DMS114 treated with DMSO at 0.1 percent for 48 hours (cell line): ENCODE measurements around the gene XPR1.

Experiments
- DNase-seq: peaks from one replicate; lab custom pipeline; 2025; ENCODE audit not compliant: unreplicated experiment; lab: John Stamatoyannopoulos, UW

Gene XPR1

DNA sequence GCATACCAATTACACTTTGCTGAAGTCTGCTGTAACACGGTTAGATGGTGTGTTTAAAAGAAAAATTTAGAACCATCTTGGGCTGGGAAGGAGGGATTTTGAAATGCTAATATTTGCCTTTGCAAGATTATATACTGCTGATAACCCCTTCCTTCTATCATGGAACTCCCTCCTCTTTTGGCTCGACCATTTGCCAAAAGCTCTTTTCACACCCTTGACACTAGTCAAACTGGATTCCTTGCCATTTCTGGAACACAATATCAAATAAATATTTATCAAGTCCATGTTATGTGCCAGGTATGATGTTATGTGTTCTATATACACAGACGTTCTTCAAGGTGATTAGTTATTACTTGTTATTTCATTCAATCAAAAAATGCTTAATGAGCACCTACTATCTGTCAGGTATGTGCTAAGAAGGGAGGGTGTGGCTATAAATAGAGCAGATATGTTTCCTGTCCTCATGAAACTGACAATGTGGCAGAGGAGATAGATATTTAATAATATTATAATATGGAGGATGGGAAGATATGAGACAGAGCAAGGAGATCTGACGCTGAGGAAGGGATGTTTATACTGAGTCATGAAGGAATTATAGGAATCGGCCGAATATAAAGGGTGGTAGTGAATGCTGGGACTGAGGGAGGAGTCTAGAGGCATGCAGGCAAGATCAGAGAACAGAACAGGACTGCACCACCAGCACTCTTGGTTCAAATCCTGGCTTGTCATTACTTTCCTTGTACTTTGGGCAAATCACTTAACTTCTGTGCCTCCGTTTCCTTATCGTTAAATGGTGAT, 16.1 kb upstream of the XPR1 start:
- no peak for DNase-seq

DNA sequence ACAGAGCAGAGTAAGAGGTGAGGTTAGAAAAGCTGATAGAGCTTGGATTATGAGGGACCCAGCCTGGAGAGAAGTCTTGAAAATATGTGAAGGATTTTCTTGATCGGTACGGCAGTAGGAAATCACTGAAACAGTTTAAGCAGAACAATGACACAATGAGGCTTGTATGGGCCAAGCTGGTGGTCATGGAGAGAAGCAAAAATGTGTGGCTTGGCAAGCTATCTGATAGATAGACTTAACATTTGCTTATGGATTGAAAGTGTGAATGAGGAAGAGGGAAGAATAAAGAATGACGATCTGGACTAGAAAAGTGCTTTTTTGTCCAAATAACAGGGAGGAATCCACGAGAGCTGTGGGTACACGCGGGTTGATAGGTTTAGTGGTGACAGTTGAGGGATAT, 15.4 kb upstream of the XPR1 start:
- no peak for DNase-seq

DNA sequence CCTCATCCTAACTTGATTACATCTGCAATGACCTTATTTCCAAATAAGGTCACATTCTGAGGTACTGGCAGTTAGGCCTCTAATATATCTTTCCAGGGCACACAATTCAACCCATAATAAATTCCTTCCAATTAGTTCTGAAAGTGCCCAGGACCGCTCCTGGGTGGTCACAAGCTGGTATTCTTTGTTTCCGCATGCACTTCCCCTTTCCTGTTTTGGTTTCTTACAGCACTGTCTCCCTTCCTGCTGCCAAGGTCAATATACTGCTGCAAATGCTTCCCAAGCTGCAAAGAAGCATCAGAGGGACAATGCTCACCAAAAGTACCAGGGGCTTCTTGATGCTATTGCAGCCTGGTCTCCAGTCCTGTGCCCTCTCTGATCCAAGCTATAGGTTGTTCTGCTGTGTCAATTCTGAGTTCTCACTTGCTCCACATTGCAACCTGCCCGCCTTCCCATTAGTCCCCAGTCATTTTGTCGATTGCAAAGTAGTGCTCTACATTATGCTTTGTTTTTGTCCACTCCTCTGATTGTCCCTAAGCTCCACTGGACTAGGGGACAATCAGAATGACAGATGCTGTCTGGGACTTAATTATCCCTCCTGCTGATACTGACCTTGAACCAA, 13.9 kb upstream of the XPR1 start:
- DNase-seq, result no peak

DNA sequence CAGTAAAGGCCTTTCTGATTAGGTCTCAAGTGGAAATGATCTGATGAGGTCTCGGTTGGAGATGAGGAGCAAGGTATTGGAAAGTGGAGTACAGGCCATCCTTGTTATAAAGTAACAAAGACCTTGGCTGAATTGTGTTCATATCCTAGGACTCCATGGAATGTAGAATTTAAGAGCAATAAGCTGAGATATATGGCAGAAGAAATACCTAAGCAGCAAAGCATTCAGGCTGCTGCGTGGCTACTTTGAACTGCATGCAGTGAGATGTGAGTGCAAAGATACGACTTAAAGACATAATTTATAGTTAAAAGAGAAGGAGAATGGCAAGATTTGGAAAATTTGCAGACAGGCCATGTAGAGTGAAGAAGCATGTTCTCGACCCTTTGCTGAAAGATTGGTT, 11.2 kb upstream of the XPR1 start:
- DNase-seq, result no peak

DNA sequence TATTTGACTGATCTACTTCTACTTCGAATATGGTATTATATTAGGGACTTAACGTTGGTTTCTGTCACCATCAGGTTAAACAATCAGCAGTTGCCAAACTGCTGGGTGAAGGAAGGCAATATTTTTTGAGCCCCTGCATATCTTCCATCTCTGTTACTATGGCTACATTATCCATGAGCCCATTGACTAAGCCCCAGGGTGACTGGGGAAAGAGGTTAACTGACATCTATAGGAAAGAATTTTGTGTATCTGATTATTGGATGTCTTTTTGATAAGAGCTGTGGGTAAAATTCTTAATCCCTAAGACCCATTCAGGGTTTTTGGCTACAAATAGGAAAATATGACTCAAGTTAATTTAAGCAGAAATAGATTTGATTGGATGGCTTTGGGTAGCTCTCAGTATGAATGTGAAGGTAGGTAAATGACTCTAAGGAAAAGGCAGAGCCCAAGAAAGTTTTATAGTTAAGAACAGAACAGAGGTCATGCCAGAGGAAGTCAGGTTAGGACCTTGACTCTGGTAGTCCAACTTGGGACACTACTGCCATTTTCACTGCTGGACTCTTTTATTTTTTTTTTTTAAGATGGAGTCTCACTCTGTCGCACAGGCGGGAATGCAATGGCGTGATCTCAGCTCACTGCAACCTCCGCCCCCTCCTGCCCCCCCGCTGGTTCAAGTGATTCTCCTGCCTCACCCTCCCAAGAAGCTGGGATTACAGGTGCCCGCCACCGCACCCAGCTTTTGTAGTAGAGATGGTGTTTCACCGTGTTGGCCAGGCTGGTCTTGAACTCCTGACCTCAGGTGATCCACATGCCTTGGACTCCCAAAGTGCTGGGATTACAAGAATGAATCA, 8.9 kb upstream of the XPR1 start:
- no peak for DNase-seq

DNA sequence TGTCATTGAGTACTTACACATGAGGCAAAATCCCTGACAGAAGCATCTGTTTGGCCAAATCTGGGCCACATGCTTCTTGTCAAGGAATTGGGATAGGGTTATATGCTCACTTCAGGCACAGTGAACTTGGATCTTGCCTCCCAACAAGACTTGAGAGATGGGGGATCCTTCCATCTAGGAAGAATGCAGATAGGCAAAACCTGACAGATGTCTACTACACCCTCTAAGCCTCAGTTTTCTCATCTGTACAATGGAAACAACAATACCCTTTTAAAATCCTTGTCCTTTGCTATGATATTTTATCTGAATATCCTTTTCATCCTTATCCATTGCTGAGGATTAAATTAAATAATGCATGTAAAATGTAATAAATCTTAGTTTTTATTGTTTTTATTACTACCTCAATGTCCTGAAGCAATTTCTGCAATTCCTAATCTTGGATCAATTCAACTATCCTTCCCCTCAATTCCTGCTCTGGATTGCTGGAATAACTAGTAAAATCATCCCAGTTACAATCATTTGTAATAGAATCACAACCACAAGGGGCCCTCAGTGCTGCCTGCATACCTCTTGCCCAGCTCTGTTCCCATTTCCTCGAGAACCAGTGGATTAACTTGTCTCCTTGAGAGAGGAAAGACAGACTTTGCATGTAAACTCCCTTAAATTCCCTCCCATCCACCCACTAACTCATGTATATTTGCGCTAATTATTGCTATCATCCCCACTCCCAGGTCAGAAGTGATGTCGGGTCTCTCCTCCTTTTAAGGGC, 8.1 kb upstream of the XPR1 start:
- no peak for DNase-seq

DNA sequence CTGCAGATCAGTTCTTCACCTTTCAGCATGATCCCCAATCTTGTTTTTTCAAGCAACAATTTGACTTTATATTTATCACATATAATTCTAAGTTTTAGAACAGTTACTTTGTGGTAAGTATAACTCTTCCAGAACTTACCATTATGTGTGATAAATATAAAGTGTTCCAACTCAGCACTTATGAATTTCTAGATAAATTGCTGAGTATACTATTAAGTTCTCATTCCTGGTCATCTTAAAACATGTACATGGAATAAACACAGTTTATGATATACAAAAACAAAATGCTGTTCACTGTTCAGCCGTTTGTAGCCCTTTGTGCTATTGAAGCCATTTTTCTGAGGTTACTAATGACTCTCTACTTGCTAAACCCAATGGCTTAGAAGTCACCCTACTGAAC, 5.1 kb upstream of the XPR1 start:
- DNase-seq, result no peak

DNA sequence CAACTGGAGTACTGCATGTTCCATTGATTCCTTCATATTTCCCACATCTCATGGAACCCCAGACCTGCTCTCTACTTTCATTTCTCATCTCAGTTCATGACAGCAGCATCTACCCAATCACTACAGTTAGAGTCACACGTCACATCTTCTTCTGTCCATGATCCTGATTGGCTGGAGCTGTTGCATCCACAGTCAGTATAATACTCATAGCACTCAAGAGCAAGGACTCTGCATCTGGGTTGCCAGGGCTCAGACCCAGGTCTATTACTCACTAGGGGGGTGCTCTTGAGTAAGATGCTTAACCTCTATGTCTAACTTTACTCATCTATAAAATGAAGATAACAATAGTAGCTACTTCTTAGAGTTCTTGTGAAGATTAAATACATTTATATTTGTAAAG, 4.4 kb upstream of the XPR1 start:
- DNase-seq, result no peak

DNA sequence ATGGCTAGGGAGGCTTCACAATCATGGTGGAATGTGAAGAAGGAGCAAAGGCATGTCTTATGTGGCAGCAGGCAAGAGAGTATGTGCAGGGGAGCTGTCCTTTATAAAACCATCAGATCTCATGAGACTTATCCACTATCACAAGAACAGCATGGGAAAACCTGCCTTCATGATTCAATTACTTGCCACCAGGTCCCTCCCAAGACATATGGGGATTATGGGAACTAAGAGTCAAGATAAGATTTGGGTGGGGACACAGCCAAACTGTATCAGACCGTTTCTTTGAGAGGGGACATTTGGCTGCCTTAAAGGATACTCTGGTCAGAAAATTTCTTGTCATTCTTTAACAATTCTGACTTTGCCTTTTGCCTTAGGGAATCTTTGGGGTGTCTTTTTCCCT, 3.2 kb upstream of the XPR1 start:
- no peak for DNase-seq

DNA sequence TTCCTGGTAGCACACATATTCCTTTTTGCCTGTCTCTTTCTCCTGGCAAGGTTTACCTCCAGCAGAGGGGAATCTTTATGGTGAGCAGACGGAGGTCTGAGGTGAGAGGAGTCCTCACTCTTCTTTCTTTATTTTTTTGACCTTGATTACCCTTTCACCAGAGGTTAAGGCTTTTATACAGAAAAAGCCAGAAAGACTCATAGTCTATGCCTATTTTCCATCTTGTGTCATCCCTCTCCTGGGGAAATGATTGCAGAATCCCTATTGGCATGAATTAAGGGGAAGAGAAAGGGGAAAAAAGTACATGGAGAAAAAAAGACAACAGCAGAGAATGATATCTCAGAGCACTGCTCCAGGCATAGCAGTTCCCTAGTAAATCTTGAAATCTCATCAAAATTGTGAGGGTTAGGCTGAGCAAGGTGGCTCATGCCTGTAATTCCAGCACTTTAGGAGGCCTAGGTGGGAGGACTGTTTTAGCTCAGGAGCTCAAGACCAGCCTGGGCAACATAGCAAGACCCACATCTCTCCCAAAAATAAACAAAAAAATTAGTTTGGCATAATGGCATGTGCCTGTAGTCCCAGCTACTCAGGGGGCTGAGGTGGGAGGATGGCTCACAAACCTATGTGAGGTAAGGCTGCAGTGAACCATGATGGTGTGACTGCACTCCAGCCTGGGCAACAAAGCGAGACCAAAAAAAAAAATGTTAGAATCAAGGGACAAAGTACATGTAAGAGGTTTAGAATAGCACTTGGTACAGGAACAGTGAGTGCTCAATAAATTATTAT, 1.2 kb upstream of the XPR1 start:
- DNase-seq, result no peak

DNA sequence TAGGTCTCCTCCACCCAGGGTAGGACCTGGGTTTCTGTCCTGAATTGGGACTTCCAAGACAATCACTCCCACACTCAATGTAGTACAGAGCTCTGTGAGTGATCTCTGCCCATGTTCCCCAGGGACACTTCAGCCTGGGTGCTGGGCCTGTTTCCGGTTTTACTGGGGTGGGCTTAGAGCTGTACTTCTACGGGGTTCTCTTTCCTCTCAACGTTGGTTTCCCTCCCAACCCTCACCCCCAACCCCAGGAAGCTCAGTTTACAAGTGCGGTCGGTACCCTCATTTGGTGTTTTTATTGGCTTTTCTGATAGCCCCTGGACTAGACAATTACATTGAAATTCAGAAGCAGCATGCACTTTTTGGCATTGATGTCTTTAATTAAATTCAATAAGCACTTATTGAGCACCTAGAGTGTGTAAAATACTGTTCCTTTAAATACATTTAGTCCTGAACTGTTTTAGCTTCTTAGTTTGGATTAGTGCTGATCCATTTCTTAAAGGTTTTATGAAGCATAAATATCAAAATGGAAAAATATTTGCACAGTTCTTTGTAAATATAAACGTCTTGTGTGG, 542 bp upstream of the XPR1 start:
- DNase-seq, result no peak

DNA sequence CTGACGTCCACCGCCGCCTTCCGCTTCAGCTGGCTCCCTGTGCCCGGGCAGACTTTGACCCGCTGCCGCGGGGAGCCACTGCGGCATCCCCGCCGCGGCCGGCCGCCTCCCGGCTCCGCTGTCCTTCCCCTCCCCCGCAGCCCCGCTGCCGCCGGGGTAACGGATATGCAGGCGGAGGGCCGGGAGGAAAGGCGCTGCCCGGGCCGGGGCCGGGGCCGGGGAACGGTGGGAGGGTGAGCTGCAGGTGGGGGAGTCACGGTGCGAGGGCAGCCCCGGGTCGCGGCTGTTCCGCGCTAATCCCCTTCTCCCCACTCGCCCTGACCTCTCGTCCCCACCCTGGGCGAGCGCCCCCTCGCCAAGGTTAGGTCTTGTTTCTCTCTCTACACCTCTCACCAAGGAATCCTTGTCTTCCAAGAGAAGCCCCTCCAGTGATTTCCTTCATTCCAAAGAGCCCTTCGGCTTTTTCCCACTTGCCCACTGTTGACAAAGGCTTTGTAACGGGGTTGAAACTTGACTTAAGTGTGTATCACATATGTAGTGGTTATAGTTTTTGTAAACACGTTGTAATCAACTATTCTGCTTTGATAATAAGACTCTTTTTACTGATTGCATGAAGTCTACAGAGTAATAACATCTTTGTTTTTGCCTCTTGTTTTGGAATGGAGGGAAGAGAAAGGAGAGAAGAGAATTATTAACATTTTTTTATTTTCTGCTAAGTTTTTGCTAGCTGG, 669 bp downstream of the XPR1 start:
- DNase-seq, result peak; percentile 33

DNA sequence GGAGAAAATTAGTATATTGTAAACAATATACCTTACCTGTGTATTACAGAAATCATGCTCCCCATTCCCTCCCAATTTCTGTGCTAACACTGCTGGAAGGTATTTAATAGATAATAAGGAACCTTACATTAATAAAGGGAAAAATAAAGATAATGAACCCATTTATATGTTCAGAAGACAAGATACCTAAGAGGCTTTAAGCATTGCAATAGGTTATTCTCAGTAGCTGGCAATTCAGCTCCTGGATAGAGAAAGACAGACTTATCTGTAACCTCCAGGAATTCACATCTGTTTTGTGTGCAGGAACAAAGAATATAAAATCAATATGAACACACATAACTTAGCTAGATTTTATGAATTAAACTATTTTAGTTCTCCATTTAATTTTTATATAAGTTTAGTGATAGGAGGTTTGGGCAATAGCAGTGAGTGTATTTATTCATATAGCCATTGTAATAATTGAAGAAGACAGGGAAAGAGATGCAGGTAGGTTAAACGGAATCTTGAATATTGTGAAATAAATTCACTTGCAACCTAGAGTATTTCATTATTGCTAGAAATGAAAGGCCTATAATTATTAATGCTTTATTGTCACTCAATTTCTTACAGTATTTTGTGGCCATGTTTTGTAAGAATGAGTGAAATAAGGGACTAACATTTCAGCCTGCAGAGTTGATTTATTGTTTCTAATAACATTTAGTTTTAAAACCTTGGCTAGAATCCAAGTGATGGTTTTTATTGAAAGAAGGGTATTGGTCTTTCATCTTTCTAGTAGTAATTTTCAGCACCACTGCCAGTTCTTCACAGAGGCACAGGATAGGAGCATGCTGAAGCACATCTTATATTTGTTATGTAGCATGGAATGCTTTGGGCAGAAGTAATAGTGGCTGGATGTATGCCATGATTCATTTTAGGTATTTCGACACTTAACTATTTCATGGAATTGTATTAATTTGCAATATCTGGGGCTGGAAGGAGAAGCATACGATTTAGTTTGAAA, 1.5 kb downstream of the XPR1 start:
- no peak for DNase-seq

DNA sequence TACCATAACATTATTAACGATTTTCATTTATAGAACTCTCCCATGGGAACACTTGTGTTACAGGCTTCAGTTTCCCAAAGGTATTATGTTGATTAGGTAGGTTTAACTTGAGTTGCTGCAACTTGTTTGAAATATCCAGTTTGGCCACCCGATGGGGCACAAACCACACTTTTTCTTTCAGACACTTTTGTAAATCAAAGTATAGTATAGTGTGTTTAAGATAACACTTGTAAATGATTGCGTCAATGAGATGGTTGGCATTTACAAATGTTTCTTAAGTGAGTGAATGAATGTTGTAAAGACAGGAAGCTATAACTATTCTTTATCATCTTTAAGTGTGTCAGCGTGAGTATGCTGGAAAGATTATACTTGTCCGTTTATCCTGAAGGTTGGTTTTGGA, 4.3 kb downstream of the XPR1 start:
- DNase-seq, result no peak

DNA sequence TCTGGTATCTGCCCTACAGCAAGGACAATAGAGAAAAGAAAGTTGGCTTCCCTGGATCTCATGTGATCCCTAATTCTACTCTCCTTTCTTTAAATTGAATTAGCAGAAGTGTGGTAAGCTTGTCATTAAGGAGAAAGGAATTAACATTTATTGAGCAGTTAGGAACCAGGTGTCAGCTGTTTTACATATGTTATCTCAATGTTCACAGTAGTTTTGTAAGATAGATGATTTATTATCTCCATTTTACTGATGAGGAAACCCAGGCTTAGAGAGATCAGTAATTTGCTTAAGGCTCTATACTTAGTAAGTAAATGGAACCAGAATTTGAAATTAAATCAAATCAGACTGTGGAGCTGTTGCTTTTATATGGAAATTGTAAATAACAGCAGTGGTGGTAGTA, 8.0 kb downstream of the XPR1 start:
- DNase-seq, result no peak

DNA sequence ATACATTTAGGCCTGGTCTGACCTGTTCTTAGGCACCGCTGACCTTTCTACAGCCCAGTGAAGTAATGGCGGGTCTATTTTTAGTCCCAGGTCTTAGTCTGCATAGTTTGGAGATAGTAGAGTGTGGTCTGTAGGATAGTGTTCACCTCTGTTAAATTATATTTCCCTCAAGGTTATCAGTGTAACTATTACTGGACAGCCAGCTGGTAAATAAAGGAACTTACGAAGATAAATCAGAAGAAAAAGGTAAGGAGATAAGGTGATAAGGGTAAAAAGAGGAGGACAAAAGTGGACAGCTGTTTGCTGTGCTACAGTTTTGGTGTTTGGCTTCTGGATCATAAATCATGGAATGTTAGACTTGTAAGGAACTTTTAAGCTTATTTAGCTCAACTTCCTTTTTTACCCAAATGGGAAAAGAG, 8.7 kb downstream of the XPR1 start:
- no peak for DNase-seq

DNA sequence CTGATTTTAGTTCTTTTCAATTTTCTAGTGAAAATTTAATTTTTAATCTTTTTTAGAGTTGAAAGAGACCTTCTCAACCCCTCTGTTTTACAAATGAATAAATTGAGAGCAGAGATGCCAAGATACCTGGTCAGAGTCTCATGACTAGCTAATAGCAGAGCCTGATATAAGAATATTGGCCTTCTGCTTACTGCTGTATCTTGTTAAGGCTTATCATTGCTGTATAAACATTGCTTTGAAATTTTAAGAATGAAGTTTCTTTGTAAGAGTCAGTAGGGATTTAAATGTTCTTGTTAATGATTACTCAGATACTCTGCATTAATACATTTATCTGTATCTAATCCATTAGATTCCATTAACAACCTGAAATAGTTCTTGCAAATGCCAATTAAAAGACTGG, 9.8 kb downstream of the XPR1 start:
- no peak for DNase-seq

DNA sequence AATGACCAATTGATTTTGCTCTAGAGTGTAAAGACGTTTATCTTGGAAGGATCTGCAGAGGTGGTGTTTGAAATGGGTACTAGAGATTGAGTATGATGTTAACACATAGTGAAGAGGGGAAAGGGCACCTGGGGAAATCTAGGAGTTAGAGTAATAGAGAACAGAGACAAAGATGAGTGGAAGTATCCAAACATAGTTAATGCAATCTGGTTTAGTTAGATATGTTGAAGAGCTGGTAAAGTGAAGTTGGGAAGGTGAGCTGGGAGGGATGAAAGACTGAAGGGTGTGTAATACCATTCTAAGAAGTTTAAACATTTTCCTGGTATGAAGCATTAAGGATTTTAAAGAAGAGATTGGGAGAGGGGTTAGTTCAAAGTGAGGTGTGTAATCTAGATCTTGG, 11.0 kb downstream of the XPR1 start:
- DNase-seq, result no peak
